Lung (tissue), 12 donors: ENCODE results near the gene BST2. TPM values are rescaled to one million over a fixed set of nuclear protein-coding genes. Genes with fewer than 3 reads are reported as not detected.

Experiments used
- ATAC-seq: fragments of 200-7000 bp; cut with Tn5 transposase; one replicate; pipeline ENCODE4 v1.9.1; 2020; ENCODE audit warnings: moderate number of reproducible peaks; ENCODE audit not compliant: insufficient read depth, low FRiP score
- DNase-seq, 3 donors: peaks; one replicate each; pipeline ENCODE4 v3.0.0-alpha.2; 2013 to 2017
- H3K27ac ChIP-seq, 2 donors: one replicate each; pipeline ENCODE4 v1.5.1; 2013; ENCODE audit warnings: mild to moderate bottlenecking in 2 of 2, moderate library complexity in 2 of 2, control low read depth in 1 of 2, inconsistent platforms in 1 of 2, low read depth in 1 of 2, low read length in 1 of 2
- H3K27me3 ChIP-seq, 3 donors: one replicate each; pipeline ENCODE4 v1.5.1; 2013; ENCODE audit warnings: low read length in 2 of 3; ENCODE audit not compliant: control insufficient read depth in 3 of 3, insufficient read depth in 3 of 3
- H3K36me3 ChIP-seq, 4 donors: one replicate each; pipeline ENCODE4 v1.5.1; 2013; ENCODE audit warnings: low read length in 4 of 4, mild to moderate bottlenecking in 1 of 4, moderate library complexity in 1 of 4; ENCODE audit not compliant: control insufficient read depth in 4 of 4, insufficient read depth in 4 of 4
- H3K4me1 ChIP-seq, 5 donors: one replicate each; pipeline ENCODE4 v1.5.1; 2013; ENCODE audit warnings: low read length in 5 of 5, mild to moderate bottlenecking in 2 of 5, moderate library complexity in 1 of 5; ENCODE audit not compliant: control insufficient read depth in 5 of 5, insufficient read depth in 5 of 5
- H3K4me3 ChIP-seq: one replicate; pipeline ENCODE4 v1.5.1; 2013; ENCODE audit warnings: mild to moderate bottlenecking, control low read depth, moderate library complexity
- H3K9ac ChIP-seq, 2 donors: one replicate each; pipeline ENCODE4 v1.5.1; 2013; ENCODE audit warnings: low read length in 2 of 2, control low read depth in 1 of 2; ENCODE audit not compliant: insufficient read depth in 1 of 2
- H3K9me3 ChIP-seq, 4 donors: one replicate each; pipeline ENCODE4 v1.5.1; 2013; ENCODE audit warnings: low read length in 3 of 4, mild to moderate bottlenecking in 1 of 4, moderate library complexity in 1 of 4; ENCODE audit not compliant: control insufficient read depth in 4 of 4, insufficient read depth in 3 of 4
- WGBS, 2 donors: extraction: QIAGEN DNeasy Blood & Tissue Kit; methylation state at CpG; one replicate each; pipeline ENCODE4 v1.1.7; 2013; 5-methylcytosine and 5-hydroxymethylcytosine counted together
- polyA plus RNA-seq, 2 donors: library from polyadenylated mRNA; stranded (reverse); fragments of 200-250 nt; gene quantifications; one replicate each; pipeline ENCODE4 v1.2.1, GENCODE V29; 2013
- total RNA-seq, 2 donors: library from RNA; depleted of rRNA in 1 of 2; stranded (reverse); fragments of >200 nt in 1 of 2; gene quantifications; one replicate each; pipeline ENCODE4 v1.2.1, GENCODE V29; 2014 to 2021
- TF ChIP-seq, protein P1 (sequence below): IDR thresholded peaks from 2 replicates; pipeline ENCODE4 v1.5.1; 2012; ENCODE audit warnings: mild to moderate bottlenecking; ENCODE audit errors: control extremely low read depth, extremely low read depth
- donor health status: control.
- donor health status: control.
- donor health status: Bipolar disorder and iron deficiency.
- donor health status: healthy.
- donor health status: DM: yes; HTN: yes; CAD: no.

Gene BST2
- total and polyA plus RNA-seq, 4 donors = 48.2 to 179 (median 60.5) TPM

DNA sequence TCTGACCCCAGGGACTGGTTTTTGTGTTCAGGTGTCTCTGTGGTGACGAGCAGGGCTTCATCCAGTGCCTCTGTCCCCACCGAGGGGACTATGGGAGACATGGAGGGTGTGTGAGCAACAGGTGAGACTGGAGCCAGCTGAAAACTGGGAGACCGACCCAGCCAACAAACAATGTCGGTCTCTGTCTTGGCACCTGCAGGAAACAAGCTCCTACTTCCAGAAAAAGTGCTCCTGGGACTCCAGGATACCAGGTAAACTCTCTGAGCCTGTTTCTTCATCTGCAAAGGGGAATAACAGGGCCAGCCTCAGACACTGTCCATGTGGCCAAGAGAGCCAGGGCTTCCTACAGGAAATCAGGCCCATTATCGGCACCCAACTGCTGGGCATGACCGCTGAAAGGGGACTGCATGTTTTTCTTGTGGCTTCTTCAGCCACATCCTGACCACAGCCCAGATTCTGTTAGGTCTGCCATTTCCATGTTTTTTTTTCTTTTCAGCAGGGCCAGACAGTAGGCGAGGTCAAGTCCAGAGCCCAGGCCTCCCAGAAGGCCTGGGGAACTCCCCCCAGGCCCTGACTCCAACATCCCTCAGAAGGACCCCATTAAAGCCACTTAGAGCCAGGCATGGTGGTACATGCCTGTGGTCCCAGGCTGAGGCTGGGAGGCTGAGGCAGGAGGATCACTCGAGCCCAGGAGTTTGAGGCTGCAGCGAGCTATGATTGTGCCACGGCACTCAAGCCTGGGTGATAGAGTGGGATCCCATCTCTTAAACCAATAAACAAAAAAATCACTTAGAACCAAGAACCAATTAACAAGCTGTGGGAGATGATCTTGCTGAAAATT is 836 bp upstream of the BST2 start:
- Histone ChIP-seq H3K9me3 (no peaks in the 10 kb centered on the region), H3K36me3 (peaks cover 0 to 2% (median 0%) of the 10 kb centered on the region in 4 donors), H3K4me3 (peak overlapping the region; percentile 0), H3K27ac (peak overlapping the region; percentile 86 to 93), H3K27me3 (no peaks in the 10 kb centered on the region), H3K9ac (no peak overlapping the region), H3K4me1 (peaks cover 0 to 7% (median 2%) of the 10 kb centered on the region in 5 donors)
- TF ChIP-seq, protein P1, sequence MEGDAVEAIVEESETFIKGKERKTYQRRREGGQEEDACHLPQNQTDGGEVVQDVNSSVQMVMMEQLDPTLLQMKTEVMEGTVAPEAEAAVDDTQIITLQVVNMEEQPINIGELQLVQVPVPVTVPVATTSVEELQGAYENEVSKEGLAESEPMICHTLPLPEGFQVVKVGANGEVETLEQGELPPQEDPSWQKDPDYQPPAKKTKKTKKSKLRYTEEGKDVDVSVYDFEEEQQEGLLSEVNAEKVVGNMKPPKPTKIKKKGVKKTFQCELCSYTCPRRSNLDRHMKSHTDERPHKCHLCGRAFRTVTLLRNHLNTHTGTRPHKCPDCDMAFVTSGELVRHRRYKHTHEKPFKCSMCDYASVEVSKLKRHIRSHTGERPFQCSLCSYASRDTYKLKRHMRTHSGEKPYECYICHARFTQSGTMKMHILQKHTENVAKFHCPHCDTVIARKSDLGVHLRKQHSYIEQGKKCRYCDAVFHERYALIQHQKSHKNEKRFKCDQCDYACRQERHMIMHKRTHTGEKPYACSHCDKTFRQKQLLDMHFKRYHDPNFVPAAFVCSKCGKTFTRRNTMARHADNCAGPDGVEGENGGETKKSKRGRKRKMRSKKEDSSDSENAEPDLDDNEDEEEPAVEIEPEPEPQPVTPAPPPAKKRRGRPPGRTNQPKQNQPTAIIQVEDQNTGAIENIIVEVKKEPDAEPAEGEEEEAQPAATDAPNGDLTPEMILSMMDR = no peak
- 32 to 46% methylated on average over 10 of the region's 10 CpGs for WGBS, 2 donors
- ATAC-seq = no peak
- no peak for DNase-seq

DNA sequence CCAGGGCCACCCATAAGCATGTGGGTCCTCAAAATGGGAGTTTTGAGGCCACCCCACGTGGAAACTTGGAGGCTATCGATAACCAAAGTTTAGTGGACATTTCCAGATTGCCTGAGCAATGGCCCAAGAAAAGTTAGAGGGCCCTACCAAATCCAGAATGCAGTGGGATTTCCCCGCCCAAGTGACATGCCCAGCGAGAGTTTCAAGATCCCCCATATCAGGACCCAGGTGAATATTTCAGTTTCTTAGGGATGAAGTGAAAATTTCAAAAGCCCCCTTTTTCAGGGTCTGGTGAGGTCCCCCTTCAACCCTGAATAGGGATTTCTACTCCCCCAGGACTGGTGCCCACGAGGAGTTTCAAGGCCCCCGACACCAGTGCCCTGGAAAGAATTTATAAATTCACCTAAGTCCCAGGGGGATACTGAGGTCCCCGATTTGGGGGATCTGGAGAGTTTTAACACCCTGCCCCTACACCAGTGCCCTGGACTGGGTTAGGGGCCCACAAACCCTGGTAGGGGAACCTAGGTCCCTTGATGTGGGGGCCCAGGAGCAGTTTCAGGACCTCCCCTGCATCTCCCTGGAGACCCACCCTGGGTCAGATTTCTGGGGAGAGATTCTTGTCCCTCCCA is 695 bp downstream of the BST2 start:
- TF ChIP-seq, protein P1 = no peak
- Histone ChIP-seq H3K36me3 (peaks cover 0 to 3% (median 0%) of the 10 kb centered on the region in 4 donors), H3K27me3 (no peaks in the 10 kb centered on the region), H3K9me3 (no peaks in the 10 kb centered on the region), H3K4me3 (peak overlapping the region; percentile 12), H3K27ac (peak overlapping the region; percentile 26 to 83), H3K9ac (no peak overlapping the region), H3K4me1 (peaks cover 0 to 7% (median 2%) of the 10 kb centered on the region in 5 donors)
- 36 to 45% methylated on average over 7 of the region's 7 CpGs for WGBS, 2 donors
- ATAC-seq (no peak), DNase-seq (no peak)

DNA sequence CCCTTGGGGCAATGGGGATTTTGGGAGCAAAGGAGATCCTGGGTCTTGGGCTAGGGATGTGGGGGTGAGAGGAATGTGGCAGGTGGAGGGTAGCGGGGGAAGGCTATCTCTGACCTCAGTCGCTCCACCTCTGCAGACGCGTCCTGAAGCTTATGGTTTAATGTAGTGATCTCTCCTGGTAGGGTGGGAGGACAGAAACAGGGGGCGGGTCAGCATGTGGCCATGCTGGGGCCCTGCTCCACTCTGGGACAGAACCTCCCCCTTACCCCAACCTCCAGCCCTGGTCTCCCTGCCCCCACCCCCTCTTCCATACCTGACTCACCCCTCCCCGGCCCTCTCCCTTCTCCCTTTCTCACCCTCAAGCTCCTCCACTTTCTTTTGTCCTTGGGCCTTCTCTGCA is 1.4 kb downstream of the BST2 start:
- peak overlapping the region in 1 of 2 donors; percentile 83 for H3K27ac ChIP-seq
- no peaks in the 10 kb centered on the region for H3K9me3 ChIP-seq
- H3K4me3 ChIP-seq = peak overlapping the region; percentile 16
- peaks cover 0 to 7% (median 2%) of the 10 kb centered on the region in 5 donors for H3K4me1 ChIP-seq
- TF ChIP-seq, protein P1 = no peak
- DNase-seq = no peak
- no peak overlapping the region for H3K9ac ChIP-seq
- H3K36me3 ChIP-seq = peaks cover 0 to 3% (median 0%) of the 10 kb centered on the region in 4 donors
- WGBS, 2 donors = 49 to 61% methylated on average over 6 of the region's 6 CpGs
- no peak for ATAC-seq
- no peaks in the 10 kb centered on the region for H3K27me3 ChIP-seq
